Stimulated activated CD4-positive, alpha-beta T cell treated with anti-CD3 and anti-CD28 coated beads, Interleukin-15, amount 100 ng/mL, for 1 hour (primary cell): Measurements from ENCODE around the gene KIF17.

Experiments used
- DNase-seq, 2 donors: peaks; one replicate each; pipeline ENCODE4 v3.0.0-alpha.2; 2020; ENCODE audit warnings: low read depth in 1 of 2, low spot score in 1 of 2

KIF17 gene

DNA sequence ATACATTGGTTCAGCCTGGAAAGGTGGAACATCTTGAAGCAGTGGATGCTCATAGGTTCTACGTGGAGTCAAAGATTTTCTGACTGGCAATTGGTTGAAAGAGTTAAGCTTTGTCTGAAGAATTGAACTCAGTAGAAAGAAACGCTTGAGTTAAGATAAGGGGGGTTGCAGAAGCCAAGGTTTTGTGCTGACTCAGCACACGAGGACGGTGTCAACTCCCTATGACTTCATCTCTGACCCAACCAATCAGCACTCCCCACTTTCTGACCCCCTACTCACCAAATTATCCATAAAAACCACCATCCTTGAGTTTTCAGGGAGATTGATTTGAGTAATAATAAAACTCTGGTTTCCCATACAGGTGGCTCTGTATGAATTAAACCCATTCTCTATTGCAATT lies 87.1 kb downstream of the KIF17 start:
- no peak for DNase-seq

GRCh38 chr1:20626524-20626923 lies 91.3 kb downstream of the KIF17 start:
- no peak for DNase-seq

DNA sequence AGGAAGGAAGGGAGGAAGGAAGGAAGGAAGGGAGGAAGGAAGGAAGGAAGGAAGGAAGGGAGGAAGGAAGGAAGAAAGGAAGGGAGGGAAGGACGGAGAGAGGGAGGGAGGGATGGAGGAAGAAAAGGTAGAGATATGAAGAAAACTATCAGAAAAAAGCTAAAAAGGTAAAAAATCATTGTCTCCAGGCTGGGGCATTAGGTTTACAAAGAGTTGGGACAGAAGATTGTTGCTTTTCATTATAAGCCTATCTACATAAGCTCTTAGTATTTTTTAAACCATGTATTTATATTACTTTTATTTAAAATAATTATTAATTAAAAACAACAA lies 91.7 kb downstream of the KIF17 start:
- no peak for DNase-seq

GRCh38 chr1:20625176-20626097 lies 92.4 kb downstream of the KIF17 start:
- DNase-seq, result no peak

GRCh38 chr1:20624709-20625108 lies 93.1 kb downstream of the KIF17 start:
- no peak for DNase-seq

GRCh38 chr1:20621012-20621411 lies 96.8 kb downstream of the KIF17 start:
- DNase-seq, result no peak

GRCh38 chr1:20619999-20620398 lies 97.8 kb downstream of the KIF17 start:
- DNase-seq, result no peak

- DNase-seq, result no peak
Observed at GRCh38 chr1:20618550-20618949, 99.3 kb downstream of the KIF17 start.

DNA sequence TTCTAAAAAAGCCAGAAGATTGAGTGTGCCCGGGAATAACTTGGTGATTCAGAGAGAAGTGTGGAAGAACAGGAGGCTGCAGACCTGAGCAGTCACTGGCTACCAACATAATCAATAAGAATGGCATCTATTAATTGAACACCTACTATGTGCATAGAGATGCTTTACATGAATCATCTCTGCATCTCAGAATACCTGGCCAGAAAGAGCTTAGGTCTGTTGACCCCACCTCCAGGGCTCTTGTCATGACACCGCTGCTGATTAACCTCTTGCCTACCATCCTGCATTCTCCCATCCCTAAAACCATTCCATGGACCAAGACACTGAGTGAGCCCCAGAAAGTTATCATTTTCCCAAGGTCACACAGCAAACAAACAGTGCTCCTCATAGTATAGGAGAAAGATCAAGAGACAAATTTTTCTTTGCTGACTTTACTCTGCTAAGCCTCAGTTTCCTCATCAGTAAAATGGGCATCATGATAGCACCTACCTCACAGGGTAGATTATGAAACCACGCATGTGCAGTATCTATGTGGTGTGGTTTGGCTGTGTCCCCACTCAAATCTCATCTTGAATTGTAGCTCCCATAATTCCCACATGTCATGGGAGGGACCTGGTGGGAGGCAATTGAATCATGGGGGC lies 100.8 kb downstream of the KIF17 start:
- DNase-seq, result no peak

GRCh38 chr1:20615946-20616846 lies 101.6 kb downstream of the KIF17 start:
- no peak for DNase-seq

DNA sequence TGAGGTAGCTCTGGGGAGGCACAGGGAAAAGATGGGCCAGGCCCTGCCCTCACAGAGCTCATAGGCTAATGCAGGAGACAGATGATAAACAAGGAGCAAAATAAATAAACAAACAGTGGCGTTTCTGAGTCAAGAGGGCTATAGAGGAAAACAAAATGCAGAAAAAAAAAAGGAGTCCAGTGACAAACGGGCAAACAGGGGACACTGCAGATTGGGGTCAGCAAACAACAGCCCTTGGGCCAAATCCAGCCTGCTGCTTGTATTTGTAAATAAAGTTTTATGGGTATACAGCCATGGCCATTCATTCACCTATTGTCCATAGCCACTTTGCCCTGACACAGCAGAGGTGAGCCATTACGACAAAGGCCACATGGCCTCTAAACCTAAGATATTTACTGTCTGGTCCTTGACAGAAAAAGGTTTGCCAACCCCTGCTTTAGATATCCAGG lies 103.7 kb downstream of the KIF17 start:
- no peak for DNase-seq
